ENCODE measurements around the gene S1PR2. TPM values are rescaled to one million over a fixed set of nuclear protein-coding genes. Genes with fewer than 3 reads are reported as not detected.

Gene S1PR2
- total RNA-seq, 1 donor: 35.4 TPM

DNA sequence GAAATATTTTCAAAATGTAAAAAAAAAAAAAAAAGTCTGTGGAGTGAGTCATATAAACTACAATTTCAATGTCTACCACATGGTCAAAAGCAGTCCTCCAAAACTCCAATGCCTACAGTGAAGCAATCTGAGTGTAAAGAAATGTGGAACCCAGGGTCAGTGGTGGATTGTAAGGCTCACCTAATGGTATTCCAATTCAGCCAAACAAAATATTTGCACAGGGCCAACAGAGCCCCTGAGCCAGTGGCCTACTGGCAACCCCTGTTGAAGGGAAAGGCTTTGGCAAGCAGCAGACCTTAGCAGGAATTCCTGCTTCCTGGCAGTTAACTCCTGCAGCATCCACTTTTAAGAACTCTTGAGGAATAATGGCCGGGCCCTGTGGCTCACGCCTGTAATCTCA is 39.8 kb downstream of the S1PR2 start:
- TF ChIP-seq, protein P1, sequence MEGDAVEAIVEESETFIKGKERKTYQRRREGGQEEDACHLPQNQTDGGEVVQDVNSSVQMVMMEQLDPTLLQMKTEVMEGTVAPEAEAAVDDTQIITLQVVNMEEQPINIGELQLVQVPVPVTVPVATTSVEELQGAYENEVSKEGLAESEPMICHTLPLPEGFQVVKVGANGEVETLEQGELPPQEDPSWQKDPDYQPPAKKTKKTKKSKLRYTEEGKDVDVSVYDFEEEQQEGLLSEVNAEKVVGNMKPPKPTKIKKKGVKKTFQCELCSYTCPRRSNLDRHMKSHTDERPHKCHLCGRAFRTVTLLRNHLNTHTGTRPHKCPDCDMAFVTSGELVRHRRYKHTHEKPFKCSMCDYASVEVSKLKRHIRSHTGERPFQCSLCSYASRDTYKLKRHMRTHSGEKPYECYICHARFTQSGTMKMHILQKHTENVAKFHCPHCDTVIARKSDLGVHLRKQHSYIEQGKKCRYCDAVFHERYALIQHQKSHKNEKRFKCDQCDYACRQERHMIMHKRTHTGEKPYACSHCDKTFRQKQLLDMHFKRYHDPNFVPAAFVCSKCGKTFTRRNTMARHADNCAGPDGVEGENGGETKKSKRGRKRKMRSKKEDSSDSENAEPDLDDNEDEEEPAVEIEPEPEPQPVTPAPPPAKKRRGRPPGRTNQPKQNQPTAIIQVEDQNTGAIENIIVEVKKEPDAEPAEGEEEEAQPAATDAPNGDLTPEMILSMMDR (IDR thresholded peaks at IDR 0.05; ENCODE audit: insufficient read depth, low read depth, low read length): no peak
- DNase-seq (ENCODE audit: low read depth): peak; percentile 21
- no peak overlapping the region for H3K4me3 ChIP-seq (ENCODE audit: low read depth, low read length)

DNA sequence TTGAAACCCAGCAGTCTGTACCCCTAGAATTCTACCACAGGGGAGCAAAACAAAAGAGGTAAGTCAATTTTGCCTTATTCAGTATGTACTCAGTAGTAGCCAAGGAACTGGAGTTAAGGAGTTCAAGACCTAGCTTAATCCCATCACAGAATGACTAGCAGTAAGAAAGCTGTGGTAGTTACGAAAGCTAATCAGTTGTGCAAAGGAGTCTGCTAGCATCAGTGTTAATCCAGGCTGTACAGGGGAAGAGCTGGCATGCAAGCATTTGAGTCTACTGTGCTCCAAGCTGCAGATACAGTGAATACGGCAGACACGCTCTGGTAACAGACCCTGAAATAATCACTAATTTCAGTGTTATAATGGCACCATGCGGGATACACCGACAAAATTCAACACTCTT is 41.1 kb downstream of the S1PR2 start:
- H3K4me3 ChIP-seq (ENCODE audit: low read depth, low read length): no peak overlapping the region
- DNase-seq (ENCODE audit: low read depth): peak; percentile 33
- TF ChIP-seq, protein P1 (IDR thresholded peaks at IDR 0.05; ENCODE audit: insufficient read depth, low read depth, low read length): no peak

DNA sequence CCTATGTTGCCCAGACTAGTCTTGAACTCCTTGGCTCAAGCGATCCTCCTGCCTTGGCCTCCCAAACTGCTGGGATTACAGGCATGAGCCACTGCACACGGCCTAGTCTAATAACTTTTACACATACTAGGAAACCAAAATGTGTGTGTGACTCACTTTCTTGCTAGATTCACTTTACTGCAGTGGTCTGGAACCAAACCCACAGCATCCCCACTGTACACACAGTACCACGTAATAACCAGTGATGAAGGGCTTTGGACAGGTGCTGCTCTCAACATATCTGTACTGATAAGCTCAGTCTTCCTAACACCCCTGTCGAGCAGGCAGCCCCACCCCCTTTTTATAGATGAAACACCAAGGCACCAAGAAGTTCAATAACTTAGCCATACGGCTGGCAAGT is 41.5 kb downstream of the S1PR2 start:
- no peak overlapping the region for H3K4me3 ChIP-seq (ENCODE audit: low read depth, low read length)
- TF ChIP-seq, protein P1 (IDR thresholded peaks at IDR 0.05; ENCODE audit: insufficient read depth, low read depth, low read length): no peak
- no peak for DNase-seq (ENCODE audit: low read depth)

DNA sequence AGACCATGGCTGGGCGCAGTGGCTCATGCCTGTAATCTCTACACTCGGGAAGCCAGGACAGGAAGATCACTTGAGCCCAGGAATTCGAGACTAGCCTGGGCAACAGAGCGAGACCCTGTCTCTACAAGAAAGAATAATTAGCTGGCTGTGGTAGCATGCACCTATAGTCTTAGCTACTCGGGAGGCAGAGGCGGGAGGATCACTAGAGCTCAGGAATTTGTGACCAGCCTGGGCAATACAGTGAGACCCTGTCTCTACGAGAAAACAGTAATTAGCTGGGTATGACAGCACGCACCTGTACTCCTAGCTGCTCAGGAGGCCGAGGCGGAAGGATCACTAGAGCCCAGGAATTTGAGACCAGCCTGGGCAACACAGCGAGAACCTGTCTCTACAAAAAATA is 43.8 kb downstream of the S1PR2 start:
- no peak overlapping the region for H3K4me3 ChIP-seq (ENCODE audit: low read depth, low read length)
- DNase-seq (ENCODE audit: low read depth): no peak
- TF ChIP-seq, protein P1 (IDR thresholded peaks at IDR 0.05; ENCODE audit: insufficient read depth, low read depth, low read length): no peak

DNA sequence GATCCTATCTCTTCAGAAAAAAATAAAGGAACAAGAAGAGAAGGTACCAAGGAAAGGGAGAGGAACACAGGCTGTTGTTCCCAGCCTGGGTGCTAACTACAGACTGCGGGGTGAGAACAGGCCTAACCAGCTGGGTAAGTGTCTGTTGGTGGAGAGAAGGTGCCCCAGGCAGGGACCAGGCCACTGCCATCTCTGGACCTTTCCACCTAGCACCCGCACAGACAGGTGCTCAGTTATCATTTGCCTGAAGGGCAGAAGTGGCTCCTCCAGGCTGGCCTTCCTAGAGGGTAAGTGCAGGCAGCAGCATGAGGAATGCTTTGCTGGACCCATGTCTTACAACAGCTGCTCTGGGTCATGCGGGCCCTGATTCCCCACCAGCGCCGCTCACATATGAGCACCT is 46.5 kb downstream of the S1PR2 start:
- TF ChIP-seq, protein P1 (IDR thresholded peaks at IDR 0.05; ENCODE audit: insufficient read depth, low read depth, low read length): no peak
- H3K4me3 ChIP-seq (ENCODE audit: low read depth, low read length): no peak overlapping the region

DNA sequence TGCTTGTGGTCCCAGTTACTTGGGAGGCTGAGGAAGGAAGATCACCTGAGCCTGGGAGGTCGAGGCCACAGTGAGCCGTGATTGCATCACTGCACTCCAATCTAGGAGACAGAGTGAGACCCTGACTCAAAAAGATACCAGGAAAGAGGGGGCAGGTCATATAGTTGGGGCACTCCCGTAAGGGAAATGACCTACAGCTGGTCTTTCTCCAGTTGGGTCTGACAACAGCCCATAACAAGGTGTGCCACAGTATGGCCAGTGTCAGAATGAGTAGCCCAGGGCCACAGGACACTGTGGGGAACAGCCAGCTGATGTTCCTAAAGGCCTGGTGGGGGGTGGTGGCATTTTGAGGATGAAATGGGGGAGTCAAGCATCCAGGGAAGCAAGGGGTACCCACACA is 47.2 kb downstream of the S1PR2 start:
- DNase-seq (ENCODE audit: low read depth): no peak
- TF ChIP-seq, protein P1 (IDR thresholded peaks at IDR 0.05; ENCODE audit: insufficient read depth, low read depth, low read length): no peak
- H3K4me3 ChIP-seq (ENCODE audit: low read depth, low read length): no peak overlapping the region

More for the DNA sequence above, 46.5 kb downstream of the S1PR2 start:
- DNase-seq (ENCODE audit: low read depth): no peak

DNA sequence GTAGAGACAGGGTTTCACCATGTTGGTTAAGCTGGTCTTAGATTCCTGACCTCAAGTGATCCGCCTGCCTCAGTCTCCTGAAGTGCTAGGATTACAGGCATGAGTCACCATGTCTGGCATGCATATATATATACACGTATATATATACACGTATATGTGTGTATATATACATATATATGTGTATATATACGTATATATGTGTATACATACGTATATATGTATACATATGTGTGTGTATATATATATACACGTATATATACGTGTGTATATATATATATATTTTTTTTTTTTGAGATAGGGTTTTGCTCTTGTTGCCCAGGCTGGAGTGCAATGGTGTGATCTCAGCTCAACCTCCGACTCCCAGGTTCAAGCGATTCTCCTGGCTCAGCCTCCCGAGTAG is 48.3 kb downstream of the S1PR2 start:
- DNase-seq (ENCODE audit: low read depth): peak; percentile 26
- TF ChIP-seq, protein P1 (IDR thresholded peaks at IDR 0.05; ENCODE audit: insufficient read depth, low read depth, low read length): no peak
- no peak overlapping the region for H3K4me3 ChIP-seq (ENCODE audit: low read depth, low read length)
